Activated T-helper 1 cell treated with Interleukin-2 at 50 U/mL for 16 hours (primary cell): Measurements from ENCODE around the gene CLHC1.
"Not testable (repeated sequence)": the region's sequence is repeated elsewhere in the genome, so short reads cannot be mapped to it uniquely, and the experiment has no call there.

Experiments used
- DNase-seq: peaks from one replicate; pipeline ENCODE4 v3.0.0-alpha.2; 2020; ENCODE audit warnings: low read depth

The CLHC1 gene

DNA sequence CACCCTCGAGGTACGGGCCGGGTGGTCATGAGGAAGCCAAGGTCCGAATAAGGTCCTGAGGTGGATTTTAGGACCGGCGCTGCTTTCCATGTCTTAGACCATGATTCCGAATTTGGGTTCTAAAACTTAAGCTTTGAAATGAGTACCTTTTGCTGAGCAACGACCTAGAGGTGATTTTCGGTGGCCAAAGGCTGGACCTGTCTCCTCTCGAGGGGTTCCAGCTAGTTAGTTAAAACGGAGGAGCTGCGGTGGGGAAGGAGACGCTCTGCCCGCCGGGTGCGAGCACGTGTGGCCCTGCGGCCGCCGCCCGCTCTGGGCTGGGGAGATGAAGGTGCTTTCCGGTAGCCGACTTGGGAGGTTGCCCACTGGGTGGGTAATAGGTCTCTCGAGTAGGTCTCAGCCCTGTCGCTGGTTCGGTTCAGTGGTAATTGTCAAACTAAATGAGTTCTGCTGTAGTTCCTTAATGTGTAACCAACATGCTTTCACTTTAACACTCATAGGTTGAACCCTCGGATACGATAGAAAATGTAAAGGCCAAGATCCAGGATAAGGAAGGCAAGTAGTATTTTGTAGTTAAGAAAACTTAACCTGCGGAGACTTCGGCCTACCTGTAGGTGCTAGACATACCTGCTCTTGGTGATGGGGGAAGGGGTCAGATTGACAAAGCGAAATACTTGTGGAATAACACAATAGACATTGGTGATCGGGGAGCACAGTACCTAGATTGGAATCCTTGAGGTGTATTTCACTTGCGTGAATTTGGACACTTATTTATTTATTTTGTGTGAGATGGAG is 967 bp upstream of the CLHC1 start:
- DNase-seq = peak; percentile 45

DNA sequence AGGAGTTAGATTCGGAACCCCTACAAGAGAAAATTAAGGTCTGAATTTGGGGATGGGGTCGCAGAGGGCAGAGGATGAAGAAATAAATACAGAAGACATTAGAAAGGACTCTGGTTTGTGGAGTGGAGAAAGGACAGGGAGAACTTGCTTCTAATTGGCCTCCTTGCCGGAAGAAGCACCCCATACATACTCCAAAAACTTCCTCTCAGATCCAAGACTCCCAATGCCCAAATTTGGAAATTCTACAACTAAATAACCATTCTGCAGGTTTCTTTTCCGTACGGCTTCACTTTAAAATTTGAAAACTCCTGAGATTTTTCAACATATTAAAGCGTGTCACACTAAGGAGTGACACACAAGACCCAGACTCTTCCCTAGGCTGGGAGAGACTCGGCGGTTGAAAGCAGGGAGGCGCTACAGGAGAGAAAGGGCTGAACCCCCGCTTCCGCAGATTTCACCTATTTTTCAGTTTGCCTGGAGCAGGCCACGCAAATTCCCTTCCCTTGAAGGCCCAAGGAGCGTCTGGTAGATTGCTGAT is 478 bp downstream of the CLHC1 start:
- DNase-seq = no peak

DNA sequence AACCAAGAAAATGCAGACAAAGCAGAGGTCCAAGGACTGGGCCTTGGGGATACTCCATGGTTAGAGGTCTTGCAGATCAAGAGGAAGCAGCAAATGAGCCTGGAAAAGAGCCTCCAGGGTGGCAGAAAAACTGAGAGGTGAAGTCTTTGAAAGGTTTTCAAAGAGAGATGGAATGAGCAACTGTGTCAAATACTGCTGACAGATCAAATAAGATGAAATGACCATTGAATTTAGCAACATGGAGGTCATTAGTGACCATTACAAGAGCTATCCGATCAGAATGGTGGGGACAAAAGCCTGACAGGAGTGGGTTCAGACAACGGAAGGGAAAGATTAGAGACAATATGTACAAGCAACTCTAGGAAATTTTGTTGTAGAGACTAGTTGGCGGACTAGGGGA is 1.5 kb downstream of the CLHC1 start:
- no peak for DNase-seq

DNA sequence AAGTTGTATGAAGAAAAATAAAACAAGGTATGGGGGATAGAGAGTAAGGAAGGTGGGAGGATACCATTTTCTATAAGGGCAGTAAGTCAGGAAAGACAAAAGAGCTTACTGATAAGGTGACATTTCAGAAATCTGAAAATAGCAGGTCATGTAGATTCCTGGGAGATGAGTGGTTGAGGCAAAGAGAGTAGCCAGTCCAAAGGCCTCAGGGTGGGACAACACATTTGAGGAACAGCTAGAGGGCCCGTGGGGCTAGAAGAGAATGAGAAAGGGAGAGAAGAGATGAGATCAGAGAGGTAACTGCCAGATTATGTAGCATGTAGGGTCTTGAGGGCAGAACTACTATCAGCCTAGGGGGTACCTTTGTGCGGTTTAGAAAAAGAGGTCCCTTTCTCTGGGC is 2.9 kb downstream of the CLHC1 start:
- no peak for DNase-seq

DNA sequence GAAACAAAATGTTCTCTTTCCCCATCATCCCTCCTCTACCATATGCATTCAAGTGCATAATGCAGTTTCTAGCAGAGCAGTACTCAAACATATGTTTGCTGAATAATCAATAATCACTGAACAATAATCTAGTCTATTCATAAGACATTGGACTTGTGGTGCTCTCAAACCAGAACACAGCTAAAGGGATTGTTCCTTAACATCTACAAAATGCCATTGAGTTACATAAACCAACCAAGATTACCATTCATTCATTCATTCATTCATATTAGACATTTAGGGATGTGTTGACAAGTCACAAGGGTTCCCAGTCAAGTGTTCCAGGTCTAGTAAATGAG is 3.9 kb downstream of the CLHC1 start:
- DNase-seq = no peak

DNA sequence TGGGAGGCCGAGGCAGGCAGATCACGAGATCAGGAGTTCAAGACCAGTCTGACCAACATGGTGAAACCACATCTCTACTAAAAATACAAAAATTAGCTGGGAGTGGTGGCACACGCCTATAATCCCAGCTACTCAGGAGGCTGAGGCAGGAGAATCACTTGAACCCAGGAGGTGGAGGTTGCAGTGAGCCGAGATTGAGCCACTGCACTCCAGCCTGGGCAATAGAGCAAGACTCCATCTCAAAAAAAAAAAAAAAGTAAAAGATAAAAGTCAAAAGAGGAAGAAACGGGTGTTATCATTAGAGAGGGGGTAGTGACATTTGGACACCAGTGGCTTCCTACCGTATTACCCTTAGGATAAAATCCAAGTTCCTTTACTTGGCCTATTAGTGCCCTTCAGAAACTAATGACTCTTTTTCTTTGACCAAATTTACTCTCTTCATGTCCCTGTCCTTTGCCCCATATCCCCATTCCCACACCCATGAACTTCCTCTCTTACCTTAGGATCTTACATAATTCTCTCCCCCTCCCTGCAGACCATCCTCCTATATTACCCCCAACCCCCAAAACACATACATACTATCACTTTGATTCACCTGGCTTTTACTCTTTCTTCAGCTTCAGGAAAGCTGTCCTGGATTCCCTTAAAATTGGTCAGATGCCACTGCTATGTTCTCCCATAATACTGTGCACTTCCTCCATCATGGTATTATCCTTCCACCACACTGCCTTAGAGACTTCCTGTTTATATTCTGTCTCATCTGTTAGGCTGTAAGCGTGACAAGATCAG is 4.5 kb downstream of the CLHC1 start:
- not testable (repeated sequence) for DNase-seq

DNA sequence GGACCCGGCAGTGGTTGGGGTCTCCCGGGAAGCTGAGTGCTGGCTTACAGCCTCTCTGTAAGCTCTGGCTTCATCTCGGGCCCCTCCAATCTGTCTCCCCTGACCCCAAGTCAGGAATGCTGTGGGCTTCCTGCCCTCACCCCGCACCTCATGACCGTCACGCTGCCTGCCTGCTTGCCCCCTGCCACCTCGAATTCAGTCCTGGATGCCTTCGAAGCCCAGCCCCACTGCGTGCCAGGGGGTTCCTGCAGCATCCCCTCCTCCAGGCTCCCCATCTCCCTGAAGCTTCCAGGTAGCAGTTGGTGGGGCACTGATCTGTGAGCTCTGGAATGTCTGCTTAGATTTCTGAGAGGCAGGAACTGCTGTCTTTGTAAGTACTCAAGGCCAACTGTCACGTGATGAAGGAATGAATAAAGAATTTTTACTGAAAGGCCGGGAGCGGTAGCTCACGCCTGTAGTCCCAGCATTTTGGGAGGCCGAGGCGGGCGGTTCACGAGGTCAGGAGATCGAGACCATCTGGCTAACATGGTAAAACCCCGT is 6.5 kb downstream of the CLHC1 start:
- no peak for DNase-seq

DNA sequence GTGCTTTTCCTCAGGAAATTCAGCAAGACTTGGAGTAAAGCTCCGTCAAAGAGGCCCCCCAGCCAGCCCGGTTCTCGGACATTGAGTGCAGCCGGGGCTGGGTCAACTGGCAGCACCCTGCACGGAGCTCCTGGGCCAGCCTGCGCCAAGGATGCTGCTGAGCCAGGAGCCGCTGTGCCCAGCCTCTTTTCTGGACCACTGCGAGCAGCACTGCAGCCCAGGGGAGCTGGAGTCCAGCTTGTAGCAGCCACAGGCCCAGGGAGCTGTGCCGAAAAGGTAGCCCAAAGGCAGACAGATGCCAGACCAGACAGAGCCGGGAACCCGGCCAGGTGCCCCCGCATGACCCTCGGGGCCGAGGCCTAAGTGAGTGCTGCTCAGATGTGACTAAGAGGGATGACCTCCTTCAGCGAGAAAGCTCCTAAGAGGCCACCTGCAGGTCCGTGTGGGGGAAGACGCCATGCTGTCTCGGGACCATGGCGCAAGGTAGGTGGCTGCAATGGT is 7.3 kb downstream of the CLHC1 start:
- no peak for DNase-seq

DNA sequence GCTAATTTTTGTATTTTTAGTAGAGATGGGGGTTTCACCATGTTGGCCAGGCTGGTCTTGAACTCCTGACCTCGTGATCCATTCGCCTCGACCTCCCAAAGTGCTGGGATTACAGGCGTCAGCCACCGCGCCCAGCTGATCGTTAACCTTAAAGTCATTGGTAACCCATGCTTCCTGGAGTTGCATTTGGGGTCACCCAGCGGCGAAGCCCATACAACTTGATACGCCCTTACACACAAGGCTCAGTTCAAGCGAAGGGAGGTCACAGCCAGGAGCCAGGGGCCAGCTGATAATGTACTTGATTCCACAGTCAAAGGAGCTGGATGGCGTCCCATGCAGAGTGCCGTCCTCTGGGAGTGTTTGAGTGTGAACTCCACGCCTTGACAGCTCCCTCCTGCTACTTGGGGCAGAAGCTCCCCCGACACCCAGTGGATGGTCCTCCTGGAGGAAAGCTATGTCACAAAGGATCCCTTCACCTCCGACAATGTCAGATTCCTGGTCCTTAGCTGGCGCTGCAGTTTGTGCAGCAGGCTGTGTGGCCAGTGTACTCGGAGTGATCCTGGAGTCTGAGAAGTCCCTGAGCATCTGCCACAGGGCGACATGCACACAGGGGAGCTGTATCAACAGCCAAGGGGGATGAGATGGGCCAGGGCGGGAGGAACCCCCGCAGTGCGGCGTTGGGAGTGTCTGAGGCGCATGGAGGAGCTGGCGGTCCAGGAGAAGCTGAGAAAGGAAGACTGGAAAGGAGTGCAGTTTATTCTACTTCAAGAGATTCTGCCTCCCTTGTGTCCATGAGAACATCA is 7.9 kb downstream of the CLHC1 start:
- DNase-seq = no peak

DNA sequence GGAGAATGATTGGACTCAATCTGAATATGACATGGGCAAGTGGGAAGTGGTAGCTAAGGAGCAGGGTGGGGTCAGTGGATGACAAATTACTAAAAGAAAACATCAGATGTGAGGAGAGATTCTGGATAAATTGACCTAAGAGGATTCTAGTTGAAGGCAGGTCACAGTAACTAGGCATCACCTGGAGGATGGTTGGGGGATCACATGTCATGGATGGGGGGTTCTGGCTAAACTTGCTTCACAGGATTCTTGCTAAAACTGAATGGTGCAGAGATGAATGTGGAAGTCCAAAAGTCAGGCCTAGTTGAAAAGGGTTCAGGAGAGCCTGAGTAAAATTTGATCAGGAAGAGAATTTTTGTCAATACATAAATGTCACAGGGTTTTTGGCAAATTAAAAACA is 18.3 kb downstream of the CLHC1 start:
- DNase-seq = no peak

DNA sequence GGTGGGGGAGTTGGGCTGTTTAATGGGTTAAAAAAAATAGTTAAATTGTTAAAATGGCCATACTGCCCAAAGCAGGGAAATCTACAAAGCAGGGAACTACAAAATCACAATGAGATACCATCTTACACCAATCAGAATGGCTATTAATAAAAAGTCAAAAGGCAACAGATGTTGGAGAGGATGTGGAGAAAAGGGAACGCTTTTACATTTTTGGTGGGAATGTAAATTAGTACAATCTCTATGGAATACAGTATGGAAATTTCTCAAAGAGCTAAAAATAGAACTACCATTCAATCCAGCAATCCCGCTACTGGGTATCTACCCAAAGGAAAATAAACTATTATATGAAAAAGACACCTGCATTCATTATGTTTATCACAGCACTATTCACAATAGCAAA is 27.1 kb downstream of the CLHC1 start:
- no peak for DNase-seq

DNA sequence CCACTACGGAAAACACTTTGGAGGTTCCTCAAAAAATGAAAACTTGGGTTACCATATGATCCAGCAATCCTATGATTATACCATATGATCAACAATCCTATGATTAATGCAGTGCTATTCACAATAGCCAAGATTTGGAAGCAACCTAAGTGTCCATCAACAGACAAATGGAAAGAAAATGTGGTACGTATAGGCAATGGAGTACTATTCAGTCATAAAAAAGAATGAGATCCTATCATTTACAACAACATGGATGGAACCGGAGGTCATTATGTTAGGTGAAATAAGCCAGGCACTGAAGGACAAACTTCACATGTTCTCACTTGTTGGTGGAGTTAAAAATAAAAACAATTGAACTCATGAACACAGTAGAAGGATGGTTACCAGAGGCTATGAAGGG is 27.6 kb downstream of the CLHC1 start:
- DNase-seq = no peak

DNA sequence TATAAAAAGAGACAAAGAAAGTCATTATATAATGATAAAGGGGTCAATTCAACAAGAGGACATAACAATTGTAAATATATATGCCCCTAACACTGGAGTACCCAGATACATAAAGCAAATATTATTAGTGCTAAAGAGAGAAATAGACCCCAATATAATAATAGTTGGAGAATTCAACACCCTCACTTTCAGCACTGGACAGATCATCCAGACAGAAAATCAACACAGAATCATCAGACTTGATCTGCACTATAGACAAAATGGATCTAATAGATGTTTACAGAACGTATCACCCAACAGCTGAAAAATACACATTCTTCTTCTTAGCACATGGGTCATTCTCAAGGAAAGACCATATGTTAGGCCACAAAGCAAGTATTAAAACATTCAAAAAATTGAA is 31.7 kb downstream of the CLHC1 start:
- no peak for DNase-seq

DNA sequence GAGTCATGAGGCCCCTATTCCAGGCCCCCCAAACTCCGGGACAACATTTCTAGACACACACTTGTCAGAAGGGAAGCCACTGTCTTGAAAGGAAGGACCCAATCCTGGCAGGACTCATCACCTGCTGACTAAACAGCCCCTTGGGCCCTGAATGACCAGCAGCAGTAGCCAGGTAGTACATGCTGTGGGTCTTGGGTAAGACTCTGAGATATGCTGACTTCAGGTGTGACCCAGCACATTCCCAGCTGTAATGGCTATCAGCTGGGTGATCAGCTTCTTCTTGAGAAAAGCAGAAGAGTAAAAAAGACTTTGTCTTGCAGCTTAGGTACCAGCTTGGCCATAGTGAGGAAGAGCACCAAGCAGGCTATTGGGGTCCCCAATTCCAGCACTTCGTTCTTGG is 35.6 kb downstream of the CLHC1 start:
- no peak for DNase-seq

DNA sequence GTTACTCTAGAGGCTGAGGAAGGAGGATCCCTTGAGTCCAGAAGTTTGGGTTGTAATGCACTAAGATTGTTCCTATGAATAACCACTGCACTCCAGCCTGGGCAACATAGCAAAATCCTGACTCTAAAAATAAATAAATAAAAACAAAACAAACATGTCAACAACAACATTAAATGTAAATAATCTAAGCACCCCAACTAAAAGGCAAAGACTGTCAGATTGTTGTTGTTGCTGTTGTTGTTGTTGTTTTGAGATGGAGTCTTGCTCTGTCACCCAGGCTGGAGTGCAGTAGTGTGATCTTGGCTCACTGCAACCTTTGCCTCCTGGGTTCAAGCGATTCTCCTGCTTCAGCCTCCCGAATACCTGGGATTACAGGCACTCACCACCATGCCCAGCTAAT is 40.2 kb downstream of the CLHC1 start:
- DNase-seq = not testable (repeated sequence)

DNA sequence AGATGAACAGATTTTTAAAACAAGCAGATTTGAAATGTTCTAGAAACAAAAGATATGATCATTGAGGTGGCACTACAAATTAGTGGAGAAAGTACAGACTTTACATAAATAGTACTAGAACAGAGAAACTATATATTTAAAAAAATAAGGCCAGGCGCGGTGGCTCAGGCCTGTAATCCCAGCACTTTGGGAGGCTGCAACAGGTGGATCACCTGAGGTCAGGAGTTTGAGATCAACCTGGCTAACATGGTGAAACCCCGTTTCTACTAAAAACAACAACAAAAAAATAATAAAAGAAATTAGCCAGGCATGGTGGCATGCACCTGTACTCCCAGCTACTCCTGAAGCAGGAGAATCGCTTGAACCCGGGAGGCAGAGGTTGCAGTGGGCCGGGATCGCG is 45.3 kb downstream of the CLHC1 start:
- not testable (repeated sequence) for DNase-seq

DNA sequence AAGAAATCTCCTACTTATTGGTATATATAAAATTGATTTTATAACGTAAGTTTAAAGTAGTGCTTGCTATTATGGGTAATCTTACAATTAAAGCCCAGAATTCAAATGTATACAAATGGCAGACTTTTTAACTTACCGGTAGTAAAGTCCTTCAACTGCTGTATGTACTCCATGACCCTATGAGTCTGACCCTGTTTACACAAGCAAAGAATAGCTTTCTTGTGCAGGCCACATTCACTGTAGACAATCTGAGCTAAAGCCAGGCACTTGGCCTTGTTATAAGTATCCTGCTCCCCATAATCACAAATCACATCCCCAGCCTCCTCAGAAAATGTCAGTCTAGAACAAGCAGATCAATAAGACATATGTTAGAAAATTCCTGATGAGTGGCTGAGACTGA is 51.7 kb downstream of the CLHC1 start:
- no peak for DNase-seq

DNA sequence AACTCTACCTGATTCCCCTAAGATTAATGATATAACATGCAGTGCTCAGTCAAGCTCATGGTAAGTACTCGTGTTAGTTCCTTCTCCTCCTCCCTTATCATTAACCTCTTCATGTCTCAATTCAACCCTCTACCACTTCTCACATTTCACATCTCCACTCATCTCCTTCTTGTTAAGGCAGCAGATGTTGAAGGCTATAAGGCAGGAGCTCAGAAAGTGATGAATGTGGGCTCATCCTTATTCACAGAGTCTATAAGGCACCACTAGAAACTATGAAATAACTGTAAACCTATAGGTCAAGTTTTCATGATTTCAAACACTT is 56.0 kb downstream of the CLHC1 start:
- no peak for DNase-seq

DNA sequence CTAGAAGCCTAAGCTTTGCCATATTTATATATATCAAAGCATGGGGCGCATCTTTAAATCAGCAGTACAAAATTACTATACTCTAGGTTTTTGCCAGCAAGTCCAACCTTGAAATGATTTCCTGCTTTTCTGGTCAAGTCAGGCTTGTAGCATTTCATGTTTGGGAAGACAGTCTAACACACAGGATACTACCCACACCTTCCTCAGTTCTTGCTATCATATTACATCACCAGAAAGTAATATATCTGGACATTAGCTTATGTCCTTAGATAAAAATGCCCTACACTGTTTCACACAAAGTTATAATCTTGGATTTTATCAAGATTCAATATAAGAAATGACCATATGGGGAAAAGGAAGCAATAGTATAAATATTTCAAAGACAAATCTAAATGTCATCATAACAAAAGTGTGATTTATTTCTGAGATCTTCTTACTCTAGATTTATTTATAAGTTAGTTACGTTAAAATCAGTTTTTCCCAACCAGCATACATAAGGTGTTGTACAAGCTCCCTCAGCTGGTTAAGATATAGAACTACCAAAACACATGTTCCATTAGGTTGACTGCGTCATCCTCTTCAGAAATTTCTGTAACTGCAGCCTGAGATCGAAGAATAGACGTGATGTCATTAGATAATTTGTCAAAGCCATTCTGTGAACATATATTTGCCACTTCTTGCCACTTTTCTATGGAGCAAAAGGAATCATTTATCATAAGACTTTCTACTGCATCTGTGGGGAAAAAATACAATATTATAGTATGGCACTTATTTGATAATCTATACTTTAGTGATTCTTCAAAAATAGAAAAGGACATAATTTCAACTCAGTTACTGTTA is 56.6 kb downstream of the CLHC1 start:
- no peak for DNase-seq

DNA sequence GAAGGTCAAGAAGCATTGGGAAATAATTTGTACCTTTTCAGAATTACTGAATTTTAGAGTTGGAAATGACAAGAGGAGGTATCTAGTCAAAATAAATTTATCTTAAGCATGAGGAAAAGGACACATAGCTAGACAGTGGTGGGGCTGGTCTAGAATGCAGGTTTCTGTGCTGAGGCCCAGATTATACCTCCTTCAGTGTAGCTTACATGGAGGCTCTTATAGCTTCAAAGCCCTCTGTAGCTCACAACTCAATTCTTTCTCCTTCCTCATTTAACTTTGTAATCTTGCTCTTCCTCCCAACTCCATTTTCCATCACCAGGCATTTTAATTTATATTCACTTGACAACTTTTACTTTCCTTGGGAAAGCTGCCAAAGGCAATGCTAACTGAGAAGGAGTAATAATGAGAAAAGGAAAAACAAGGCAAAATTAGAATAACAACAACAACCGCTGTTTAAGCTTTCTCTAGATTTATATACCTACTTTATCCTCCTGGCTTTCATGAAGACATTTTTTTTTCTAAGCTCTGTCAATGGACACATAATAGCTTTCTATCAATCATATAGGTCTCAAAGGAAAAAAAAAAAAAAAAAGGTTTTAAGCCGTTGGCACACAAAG is 58.5 kb downstream of the CLHC1 start:
- no peak for DNase-seq

DNA sequence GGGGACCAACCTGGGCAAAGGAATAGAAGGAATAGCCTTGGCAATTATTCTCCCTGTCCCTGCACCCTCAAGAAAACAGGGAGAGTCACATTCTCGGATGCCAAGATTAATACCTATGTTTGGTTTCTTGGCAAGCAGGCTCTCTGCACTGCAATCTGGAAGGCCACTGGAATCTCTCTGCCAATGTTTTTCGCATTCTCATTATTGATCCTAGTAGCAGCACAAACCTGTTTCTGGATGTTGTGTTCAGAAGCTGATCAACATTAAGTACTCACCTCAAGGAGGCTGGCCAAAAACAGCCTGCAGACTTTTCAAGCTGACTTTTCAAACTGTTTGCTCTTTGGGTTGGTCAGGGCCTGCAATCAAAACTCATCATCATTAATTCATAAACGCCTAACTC is 62.2 kb downstream of the CLHC1 start:
- DNase-seq = no peak
